Measurements from ENCODE around the gene C17orf75. TPM values are rescaled to one million over a fixed set of nuclear protein-coding genes. Genes with fewer than 3 reads are reported as not detected.

Gene C17orf75
- total RNA-seq, 1 donor from 2014 or later = 33.5 TPM

DNA sequence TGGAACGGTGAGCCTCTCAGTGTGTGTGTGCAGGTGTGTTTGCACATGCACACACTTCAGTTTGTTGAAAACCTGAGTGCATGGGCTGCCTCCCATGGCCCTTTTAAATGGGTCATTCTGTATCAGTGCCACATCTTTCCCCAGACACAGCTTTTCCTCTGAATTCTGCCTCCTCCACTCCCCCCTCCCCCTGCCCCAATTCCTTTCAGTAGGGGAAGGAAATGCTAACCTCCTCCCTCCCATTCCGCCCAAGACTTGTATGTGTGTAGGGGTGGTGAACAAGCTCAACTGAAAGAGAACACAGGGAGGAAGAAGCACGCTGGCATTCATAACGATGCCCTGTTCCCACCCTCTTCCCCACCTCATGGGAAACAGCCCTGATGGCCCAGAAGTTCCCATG is 34.3 kb downstream of the C17orf75 start:
- intact Hi-C loops (cut with micrococcal nuclease) = no loop called here
- H3K9me3 Mint-ChIP-seq = no peaks in the 10 kb centered on the region
- H3K27me3 Mint-ChIP-seq = peaks cover 27% of the 10 kb centered on the region
- H3K36me3 Mint-ChIP-seq (ENCODE audit: low read depth) = no peaks in the 10 kb centered on the region
- H3K4me3 Mint-ChIP-seq = no peak overlapping the region
- no peak for DNase-seq
- no peaks in the 10 kb centered on the region for H3K4me1 Mint-ChIP-seq
- no peak overlapping the region for H3K27ac Mint-ChIP-seq

DNA sequence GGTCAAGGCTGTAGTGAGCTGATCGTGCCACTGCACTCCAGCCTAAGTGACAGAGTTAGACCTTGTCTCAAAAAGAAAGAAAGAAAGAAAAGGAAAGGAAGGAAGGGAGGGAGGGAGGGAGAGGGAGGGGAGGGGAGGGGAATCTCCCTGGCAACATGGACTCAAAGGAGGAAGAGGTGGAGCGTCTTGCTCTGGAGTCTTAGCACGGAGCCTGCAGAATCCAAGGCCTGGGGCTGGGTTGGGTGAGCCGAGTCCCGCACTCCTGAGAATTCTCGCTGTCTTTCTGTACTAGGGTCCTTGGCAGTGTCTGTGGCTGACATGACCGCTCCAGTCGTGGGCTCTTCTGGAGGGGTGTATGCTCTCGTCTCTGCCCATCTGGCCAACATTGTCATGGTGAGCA is 36.9 kb downstream of the C17orf75 start:
- intact Hi-C loops (cut with micrococcal nuclease) = no loop called here
- no peak overlapping the region for H3K27ac Mint-ChIP-seq
- DNase-seq = no peak
- H3K27me3 Mint-ChIP-seq = peaks cover 24% of the 10 kb centered on the region
- no peaks in the 10 kb centered on the region for H3K36me3 Mint-ChIP-seq (ENCODE audit: low read depth)
- no peaks in the 10 kb centered on the region for H3K9me3 Mint-ChIP-seq
- H3K4me3 Mint-ChIP-seq = no peak overlapping the region
- H3K4me1 Mint-ChIP-seq = no peaks in the 10 kb centered on the region

DNA sequence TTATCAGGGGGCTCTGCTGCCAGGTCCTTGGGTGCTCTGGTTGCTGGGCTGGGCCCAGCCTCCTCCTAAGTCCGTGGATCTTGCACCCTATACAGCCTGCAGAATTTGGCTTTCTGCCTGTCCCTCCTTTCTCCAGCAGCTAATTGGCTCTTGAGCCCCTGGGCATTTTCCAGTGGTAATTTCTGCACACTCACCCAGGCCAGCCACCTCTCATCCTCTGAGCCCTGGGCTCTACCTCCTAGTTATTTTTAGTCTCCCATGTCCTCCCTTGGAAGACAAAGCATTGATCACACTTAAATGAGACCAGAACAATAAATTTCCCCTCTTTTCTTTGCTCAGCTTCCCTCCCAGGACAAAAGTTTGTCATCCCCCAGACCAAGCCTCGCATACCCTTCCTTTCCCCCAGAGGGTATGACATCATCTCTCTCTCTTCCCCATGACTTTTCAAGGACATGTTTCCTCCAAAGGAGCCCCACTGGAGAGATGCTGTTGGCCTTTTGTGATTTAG is 38.1 kb downstream of the C17orf75 start:
- Mint-ChIP-seq H3K27me3 (peaks cover 24% of the 10 kb centered on the region), H3K4me1 (no peaks in the 10 kb centered on the region), H3K27ac (no peak overlapping the region), H3K36me3 (ENCODE audit: low read depth) (no peaks in the 10 kb centered on the region), H3K9me3 (no peaks in the 10 kb centered on the region), H3K4me3 (no peak overlapping the region)
- no peak for DNase-seq
- intact Hi-C loops (cut with micrococcal nuclease) = no loop called here

DNA sequence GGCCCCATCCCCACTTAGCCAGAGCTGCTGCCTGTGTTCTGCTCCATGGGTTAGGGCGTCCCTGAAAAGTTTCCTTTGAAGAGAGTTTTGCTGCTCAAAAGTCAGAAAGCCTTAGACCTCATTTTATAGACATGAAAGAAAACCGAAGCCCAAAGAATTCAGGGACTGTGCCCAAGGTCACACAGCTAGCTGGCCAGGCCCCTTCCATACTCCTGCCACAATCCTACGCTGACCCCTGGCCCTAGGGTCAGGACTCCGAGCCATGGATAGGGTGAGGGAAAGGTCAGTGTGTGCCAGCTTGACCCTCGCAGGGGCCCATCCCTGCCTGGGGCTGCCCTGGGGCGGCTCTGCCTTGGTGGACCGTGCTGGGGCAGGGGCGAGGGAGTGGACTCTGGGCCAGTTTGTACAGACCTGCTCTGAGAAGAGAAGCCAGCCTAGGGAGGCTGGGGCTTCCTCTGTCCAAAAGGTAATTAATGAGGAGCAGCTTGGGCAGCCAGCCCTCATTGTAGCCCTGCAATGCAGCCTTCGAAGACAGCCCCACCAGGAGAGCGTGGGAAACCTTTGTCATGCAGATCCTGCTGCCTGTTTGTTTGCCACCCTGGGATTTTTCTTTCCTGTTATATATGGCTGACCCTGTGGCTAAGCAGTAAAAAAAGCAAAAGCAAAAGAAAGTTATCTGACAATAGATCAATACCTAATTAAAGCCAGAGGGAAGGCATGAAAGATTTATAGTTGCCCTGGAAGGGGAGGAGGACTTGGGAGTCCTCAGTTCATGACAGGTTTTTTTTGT is 38.9 kb downstream of the C17orf75 start:
- H3K36me3 Mint-ChIP-seq (ENCODE audit: low read depth) = no peaks in the 10 kb centered on the region
- H3K9me3 Mint-ChIP-seq = no peaks in the 10 kb centered on the region
- no peaks in the 10 kb centered on the region for H3K4me1 Mint-ChIP-seq
- H3K27me3 Mint-ChIP-seq = peaks cover 21% of the 10 kb centered on the region
- H3K27ac Mint-ChIP-seq = no peak overlapping the region
- no peak overlapping the region for H3K4me3 Mint-ChIP-seq
- DNase-seq = no peak
- intact Hi-C loops (cut with micrococcal nuclease) = no loop called here

DNA sequence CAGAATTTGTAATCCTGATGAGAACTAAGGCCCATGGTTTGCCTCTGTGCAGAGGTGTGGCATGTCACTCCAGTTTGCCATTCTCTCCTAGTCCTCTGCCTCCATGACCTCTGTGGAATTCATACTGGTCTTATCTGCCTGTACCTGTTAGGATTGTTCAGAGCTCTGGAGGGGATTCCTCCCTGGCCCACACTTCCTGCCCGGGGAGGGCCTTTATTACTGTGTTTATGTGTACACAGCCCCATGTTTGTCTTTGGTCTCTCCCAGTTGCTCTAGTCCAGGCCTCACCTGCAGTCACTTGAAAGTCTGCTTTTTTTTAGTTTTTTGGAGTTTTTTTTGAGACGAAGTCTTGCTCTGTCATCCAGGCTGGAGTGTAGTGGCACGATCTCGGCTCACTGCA is 39.9 kb downstream of the C17orf75 start:
- intact Hi-C loops (cut with micrococcal nuclease) = no loop called here
- no peaks in the 10 kb centered on the region for H3K9me3 Mint-ChIP-seq
- no peaks in the 10 kb centered on the region for H3K36me3 Mint-ChIP-seq (ENCODE audit: low read depth)
- H3K27ac Mint-ChIP-seq = no peak overlapping the region
- no peak overlapping the region for H3K4me3 Mint-ChIP-seq
- no peak for DNase-seq
- H3K4me1 Mint-ChIP-seq = no peaks in the 10 kb centered on the region
- peaks cover 16% of the 10 kb centered on the region for H3K27me3 Mint-ChIP-seq

DNA sequence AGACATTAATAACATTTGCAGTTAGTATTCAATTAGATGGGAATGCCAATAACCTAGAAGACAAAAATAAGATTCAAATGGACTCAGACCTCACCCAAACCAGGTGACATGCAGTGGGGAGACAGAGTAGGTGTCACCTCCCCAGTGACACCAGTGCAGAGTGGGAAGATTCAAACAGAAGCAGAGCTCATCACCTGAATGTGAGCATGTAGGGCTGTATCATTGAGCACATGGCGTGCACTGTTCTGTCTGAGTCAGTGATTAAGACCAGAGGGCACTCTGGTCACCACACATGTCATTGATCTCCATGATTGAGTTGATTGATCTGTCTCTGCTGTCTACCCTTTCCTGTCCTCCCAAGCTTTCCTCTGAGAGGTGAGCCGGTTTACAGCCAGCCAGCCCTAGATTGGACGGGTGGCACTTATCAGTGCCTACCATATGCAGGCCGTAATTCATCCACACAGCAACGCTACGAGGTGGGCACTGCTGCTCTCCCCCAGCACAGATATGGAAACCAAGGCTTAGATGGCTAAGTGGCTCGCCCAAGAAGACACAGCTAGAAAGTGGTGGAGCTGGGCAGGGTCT is 42.3 kb downstream of the C17orf75 start:
- Mint-ChIP-seq H3K36me3 (ENCODE audit: low read depth) (no peaks in the 10 kb centered on the region), H3K9me3 (no peaks in the 10 kb centered on the region), H3K27me3 (peaks cover 8% of the 10 kb centered on the region), H3K4me1 (no peaks in the 10 kb centered on the region), H3K27ac (no peak overlapping the region), H3K4me3 (no peak overlapping the region)
- intact Hi-C loops (cut with micrococcal nuclease) = no loop called here
- DNase-seq = no peak

DNA sequence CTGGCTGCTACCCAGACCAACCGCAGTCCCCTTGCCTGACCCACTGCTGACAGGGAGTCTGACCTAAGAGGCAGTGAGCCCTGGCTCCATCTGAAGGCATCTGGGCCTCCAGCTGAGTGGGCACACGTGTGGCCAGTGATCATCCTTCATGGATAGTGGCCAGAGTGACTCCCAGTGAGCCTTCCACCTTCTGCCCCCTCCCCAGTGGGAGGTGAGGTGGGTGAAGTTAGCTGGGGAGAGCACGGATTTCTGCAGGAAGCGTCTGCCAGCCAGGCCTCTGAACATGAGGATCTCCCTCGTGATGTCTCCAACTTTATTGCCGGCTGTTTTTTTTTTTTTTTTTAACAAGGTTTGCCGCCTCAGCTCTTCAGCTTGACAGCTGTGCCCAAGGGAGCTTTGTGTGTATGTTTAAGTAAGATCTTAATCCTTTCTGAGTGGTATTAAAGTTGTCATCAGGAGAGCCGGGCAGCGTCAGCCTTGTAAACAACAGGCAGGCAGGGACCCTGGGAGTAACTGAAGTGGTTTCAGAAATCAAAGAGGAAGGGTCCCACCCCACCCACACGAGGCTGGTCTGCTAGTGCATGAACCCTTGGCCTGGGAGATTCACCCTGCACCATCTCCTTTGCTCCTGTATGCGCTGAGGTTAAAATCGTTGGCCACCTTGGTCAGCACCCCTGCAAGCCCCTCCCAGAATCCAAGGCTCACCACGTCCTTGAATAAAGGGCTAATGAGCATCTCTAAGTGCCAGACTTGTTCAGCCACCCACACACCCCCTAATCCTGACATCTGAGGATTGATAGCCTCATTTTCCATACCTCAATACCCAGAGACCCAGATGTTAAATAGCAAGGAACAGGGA is 43.0 kb downstream of the C17orf75 start:
- intact Hi-C loops (cut with micrococcal nuclease) = no loop called here
- Mint-ChIP-seq H3K4me1 (no peaks in the 10 kb centered on the region), H3K9me3 (no peaks in the 10 kb centered on the region), H3K36me3 (ENCODE audit: low read depth) (no peaks in the 10 kb centered on the region), H3K27me3 (peaks cover 2% of the 10 kb centered on the region), H3K4me3 (no peak overlapping the region), H3K27ac (no peak overlapping the region)
- DNase-seq = no peak

DNA sequence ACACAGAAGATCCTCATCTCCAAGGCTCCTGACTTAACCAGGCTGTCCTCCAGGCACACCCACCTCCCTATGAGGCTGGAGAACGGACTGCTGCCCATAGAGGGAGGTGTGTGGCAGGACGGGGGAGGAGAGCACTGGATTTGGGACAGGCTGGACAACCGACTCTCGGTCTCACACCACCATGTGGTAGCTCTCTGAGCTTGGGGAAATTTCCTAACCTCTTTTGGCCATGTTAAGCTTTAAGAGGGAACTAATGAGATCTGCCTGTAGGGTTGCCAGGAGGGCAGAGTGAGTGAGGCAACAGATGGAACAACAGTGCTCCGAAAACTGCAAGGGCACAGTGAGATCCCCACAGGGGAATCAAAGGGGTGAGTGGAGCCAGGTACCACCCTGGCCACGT is 43.7 kb downstream of the C17orf75 start:
- DNase-seq = no peak
- Mint-ChIP-seq H3K27me3 (no peaks in the 10 kb centered on the region), H3K4me1 (no peaks in the 10 kb centered on the region), H3K27ac (no peak overlapping the region), H3K4me3 (no peak overlapping the region), H3K36me3 (ENCODE audit: low read depth) (no peaks in the 10 kb centered on the region), H3K9me3 (no peaks in the 10 kb centered on the region)
- intact Hi-C loops (cut with micrococcal nuclease) = no loop called here

DNA sequence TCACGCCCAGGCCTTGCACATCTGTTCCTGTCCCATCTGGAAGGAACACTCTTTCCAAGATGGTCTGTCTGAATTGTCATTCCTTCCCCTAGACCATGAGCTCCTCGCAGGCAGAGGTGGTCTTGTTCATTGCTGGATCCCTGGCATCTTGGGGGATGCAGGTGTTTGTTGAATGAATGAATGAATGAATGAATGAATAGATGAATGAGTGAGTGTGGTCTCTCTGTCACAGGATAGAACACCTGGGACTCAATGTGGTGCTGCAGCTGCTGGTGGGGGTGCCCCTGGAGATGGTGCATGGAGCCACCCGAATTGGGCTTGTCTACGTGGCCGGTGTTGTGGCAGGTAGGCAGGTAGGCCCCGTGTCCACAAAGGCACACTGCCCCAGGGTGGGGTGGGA is 44.1 kb downstream of the C17orf75 start:
- H3K4me3 Mint-ChIP-seq = no peak overlapping the region
- intact Hi-C loops (cut with micrococcal nuclease) = no loop called here
- no peak for DNase-seq
- H3K36me3 Mint-ChIP-seq (ENCODE audit: low read depth) = no peaks in the 10 kb centered on the region
- no peaks in the 10 kb centered on the region for H3K4me1 Mint-ChIP-seq
- H3K9me3 Mint-ChIP-seq = no peaks in the 10 kb centered on the region
- H3K27me3 Mint-ChIP-seq = no peaks in the 10 kb centered on the region
- H3K27ac Mint-ChIP-seq = no peak overlapping the region

DNA sequence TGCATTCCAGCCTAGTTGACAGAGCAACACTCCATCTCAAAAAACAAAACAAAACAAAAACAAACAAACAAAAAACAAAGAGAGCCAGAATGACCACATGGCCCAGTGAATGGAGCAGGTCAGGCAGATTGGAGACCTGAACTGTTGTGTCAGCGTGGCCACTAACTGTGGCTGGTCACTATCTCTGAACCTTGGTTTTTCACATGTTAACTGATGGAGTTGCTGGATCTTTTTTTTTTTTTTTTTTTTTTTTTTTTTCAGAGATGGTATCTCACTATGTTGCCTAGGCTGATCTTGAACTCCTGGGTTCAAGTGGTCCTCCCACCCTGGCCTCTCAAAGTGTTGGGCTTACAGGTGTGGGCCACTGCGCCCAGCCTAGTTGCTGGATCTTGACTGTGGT is 44.5 kb downstream of the C17orf75 start:
- DNase-seq = no peak
- intact Hi-C loops (cut with micrococcal nuclease) = no loop called here
- Mint-ChIP-seq H3K27me3 (no peaks in the 10 kb centered on the region), H3K27ac (no peak overlapping the region), H3K9me3 (no peaks in the 10 kb centered on the region), H3K36me3 (ENCODE audit: low read depth) (no peaks in the 10 kb centered on the region), H3K4me3 (no peak overlapping the region), H3K4me1 (no peaks in the 10 kb centered on the region)

DNA sequence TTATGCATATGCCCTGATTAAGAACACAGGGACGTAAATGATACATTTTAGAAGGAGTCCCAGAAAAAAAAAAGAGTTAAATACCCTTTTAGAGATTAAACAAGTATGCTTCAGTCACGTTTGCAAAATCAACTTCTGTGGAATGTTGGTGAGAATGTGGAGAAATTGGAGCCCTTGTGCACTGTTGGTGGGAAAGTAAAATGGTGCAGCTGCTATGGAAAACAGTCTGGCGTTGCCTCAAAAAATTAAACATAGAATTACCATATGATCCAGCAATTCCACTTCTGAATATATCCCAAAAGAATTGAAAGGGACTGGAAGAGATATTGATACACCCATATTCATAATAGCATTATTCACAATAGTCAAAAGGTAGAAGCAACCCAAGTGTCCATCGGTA is 49.9 kb downstream of the C17orf75 start:
- no peaks in the 10 kb centered on the region for H3K36me3 Mint-ChIP-seq (ENCODE audit: low read depth)
- H3K4me3 Mint-ChIP-seq = no peak overlapping the region
- H3K27me3 Mint-ChIP-seq = peaks cover 14% of the 10 kb centered on the region
- H3K9me3 Mint-ChIP-seq = no peaks in the 10 kb centered on the region
- H3K27ac Mint-ChIP-seq = no peak overlapping the region
- intact Hi-C loops (cut with micrococcal nuclease) = no loop called here
- DNase-seq = no peak
- no peaks in the 10 kb centered on the region for H3K4me1 Mint-ChIP-seq

DNA sequence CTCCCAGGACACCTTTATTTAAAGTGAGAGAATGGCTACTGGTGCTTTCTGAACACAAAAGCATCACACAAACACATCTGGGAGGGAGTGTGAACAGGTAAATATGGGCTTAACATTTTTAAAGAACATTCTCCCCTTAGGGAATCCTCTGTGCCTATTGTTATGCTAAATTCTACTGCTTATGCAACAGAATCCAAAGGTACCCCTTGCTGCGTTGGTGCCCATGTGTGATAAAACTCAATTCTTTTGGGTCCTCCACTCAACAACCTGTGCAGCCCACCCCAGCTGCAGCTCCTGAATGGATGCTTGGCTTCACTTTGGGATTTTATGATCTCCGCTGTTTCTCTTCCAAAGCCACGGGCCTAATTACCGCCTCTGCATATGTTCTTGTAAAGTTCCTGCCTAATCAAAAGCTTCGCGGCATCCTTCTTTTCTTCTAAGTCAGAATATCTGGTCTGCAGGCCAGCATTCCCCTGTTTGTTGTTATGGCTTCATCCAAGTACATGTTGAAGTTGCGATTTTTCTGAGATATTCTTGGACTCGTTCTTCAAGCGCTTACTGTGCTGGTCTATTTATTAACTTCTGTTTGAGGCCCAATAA is 52.4 kb downstream of the C17orf75 start:
- Mint-ChIP-seq H3K27me3 (peaks cover 17% of the 10 kb centered on the region), H3K4me3 (no peak overlapping the region), H3K27ac (no peak overlapping the region), H3K4me1 (no peaks in the 10 kb centered on the region), H3K36me3 (ENCODE audit: low read depth) (no peaks in the 10 kb centered on the region), H3K9me3 (no peaks in the 10 kb centered on the region)
- intact Hi-C loops (cut with micrococcal nuclease) = no loop called here
- DNase-seq = no peak

DNA sequence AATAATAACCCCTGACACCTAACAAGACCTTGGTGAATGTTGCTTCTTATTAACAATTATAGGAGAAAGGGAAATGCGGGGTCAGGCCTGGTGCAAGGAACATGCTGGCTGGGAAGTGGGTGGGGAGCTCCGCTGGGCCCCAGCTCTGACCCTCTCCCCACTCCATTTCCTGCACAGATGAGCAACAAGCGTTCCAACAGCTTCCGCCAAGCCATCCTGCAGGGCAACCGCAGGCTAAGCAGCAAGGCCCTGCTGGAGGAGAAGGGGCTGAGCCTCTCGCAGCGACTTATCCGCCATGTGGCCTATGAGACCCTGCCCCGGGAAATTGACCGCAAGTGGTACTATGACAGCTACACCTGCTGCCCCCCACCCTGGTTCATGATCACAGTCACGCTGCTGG is 53.4 kb downstream of the C17orf75 start:
- intact Hi-C loops (cut with micrococcal nuclease) = no loop called here
- H3K9me3 Mint-ChIP-seq = no peaks in the 10 kb centered on the region

More for the DNA sequence above, 53.4 kb downstream of the C17orf75 start:
- no peak overlapping the region for H3K4me3 Mint-ChIP-seq
- H3K27ac Mint-ChIP-seq = no peak overlapping the region
- no peaks in the 10 kb centered on the region for H3K36me3 Mint-ChIP-seq (ENCODE audit: low read depth)
- DNase-seq = no peak
- H3K4me1 Mint-ChIP-seq = no peaks in the 10 kb centered on the region
- H3K27me3 Mint-ChIP-seq = peaks cover 19% of the 10 kb centered on the region

Measured in activated CD4-positive, alpha-beta T cell treated with anti-CD3 and anti-CD28 coated beads, Interleukin-2, amount 10 ng/mL, durations not matched to agents 24 days and 14 days (primary cell).